ENCODE results near the gene DSCAM. TPM values are rescaled to one million over a fixed set of nuclear protein-coding genes. Genes with fewer than 3 reads are reported as not detected.

Gene DSCAM
- total RNA-seq, 1 donor = not detected

- no peak for TF ChIP-seq CTCF (IDR thresholded peaks at IDR 0.05; ENCODE audit: insufficient read depth, low read depth, low read length)
- H3K4me3 ChIP-seq (ENCODE audit: low read depth, low read length) = no peak overlapping the region
- DNase-seq (ENCODE audit: low read depth) = no peak
These were observed 646.8 kb downstream of the DSCAM start for GRCh38 chr21:40200126-40200525.

- no peak for DNase-seq (ENCODE audit: low read depth)
- no peak for TF ChIP-seq CTCF (IDR thresholded peaks at IDR 0.05; ENCODE audit: insufficient read depth, low read depth, low read length)
- no peak overlapping the region for H3K4me3 ChIP-seq (ENCODE audit: low read depth, low read length)
These were observed 652.6 kb downstream of the DSCAM start for GRCh38 chr21:40194185-40194980.

GRCh38 chr21:40191616-40192015 is 655.3 kb downstream of the DSCAM start:
- no peak for TF ChIP-seq CTCF (IDR thresholded peaks at IDR 0.05; ENCODE audit: insufficient read depth, low read depth, low read length)
- H3K4me3 ChIP-seq (ENCODE audit: low read depth, low read length) = no peak overlapping the region
- no peak for DNase-seq (ENCODE audit: low read depth)

GRCh38 chr21:40191196-40191595 is 655.8 kb downstream of the DSCAM start:
- no peak for DNase-seq (ENCODE audit: low read depth)
- no peak for TF ChIP-seq CTCF (IDR thresholded peaks at IDR 0.05; ENCODE audit: insufficient read depth, low read depth, low read length)
- H3K4me3 ChIP-seq (ENCODE audit: low read depth, low read length) = no peak overlapping the region

- no peak for TF ChIP-seq CTCF (IDR thresholded peaks at IDR 0.05; ENCODE audit: insufficient read depth, low read depth, low read length)
- DNase-seq (ENCODE audit: low read depth) = no peak
- H3K4me3 ChIP-seq (ENCODE audit: low read depth, low read length) = no peak overlapping the region
These were observed 658.9 kb downstream of the DSCAM start for GRCh38 chr21:40187946-40188654.

GRCh38 chr21:40187244-40187643 is 659.7 kb downstream of the DSCAM start:
- TF ChIP-seq CTCF (IDR thresholded peaks at IDR 0.05; ENCODE audit: insufficient read depth, low read depth, low read length) = no peak
- DNase-seq (ENCODE audit: low read depth) = no peak
- no peak overlapping the region for H3K4me3 ChIP-seq (ENCODE audit: low read depth, low read length)
